Nephron (organoid): ENCODE data around the gene VWDE.

Experiments
- H3K27ac Mint-ChIP-seq, 3 experiments: 2 replicates each; pipeline ENCODE4 v1.8.0; 2020; ENCODE audit warnings: mixed read lengths in 3 of 3, mild to moderate bottlenecking in 2 of 3, moderate library complexity in 1 of 3
- H3K27me3 Mint-ChIP-seq: 2 replicates; pipeline ENCODE4 v1.8.0; 2021; ENCODE audit warnings: low read depth, mild to moderate bottlenecking, moderate library complexity, mixed read lengths
- H3K36me3 Mint-ChIP-seq: 2 replicates; pipeline ENCODE4 v1.8.0; 2020; ENCODE audit warnings: low read depth, mixed read lengths
- H3K4me1 Mint-ChIP-seq: 2 replicates; pipeline ENCODE4 v1.8.0; 2020; ENCODE audit warnings: mixed read lengths
- H3K4me3 Mint-ChIP-seq, 3 experiments: 2 replicates each; pipeline ENCODE4 v1.8.0; 2020; ENCODE audit warnings: mild to moderate bottlenecking in 3 of 3, mixed read lengths in 3 of 3, moderate library complexity in 2 of 3
- H3K9me3 Mint-ChIP-seq: 2 replicates; pipeline ENCODE4 v1.8.0; 2020; ENCODE audit warnings: mixed read lengths
- CTCF ChIP-seq, 3 experiments: fragments of 200-600 bp; sonication (generic); IDR thresholded peaks; one replicate each; pipeline ENCODE4 v1.5.0; 2021; ENCODE audit warnings: antibody characterized with exemption in 3 of 3; ENCODE audit not compliant: unreplicated experiment in 3 of 3

The VWDE gene

GRCh38 chr7:12436126-12436525 is 32.5 kb upstream of the VWDE start:
- H3K27me3 Mint-ChIP-seq = no peaks in the 10 kb centered on the region
- H3K4me1 Mint-ChIP-seq = no peaks in the 10 kb centered on the region
- H3K4me3 Mint-ChIP-seq = no peak overlapping the region
- TF ChIP-seq CTCF (IDR thresholded peaks at IDR 0.05; ENCODE audit: unreplicated experiment in 3 of 3) = no peak
- H3K27ac Mint-ChIP-seq = no peak overlapping the region
- no peaks in the 10 kb centered on the region for H3K36me3 Mint-ChIP-seq
- H3K9me3 Mint-ChIP-seq = no peaks in the 10 kb centered on the region

- peaks cover 15% of the 10 kb centered on the region for H3K9me3 Mint-ChIP-seq
- H3K4me3 Mint-ChIP-seq = no peak overlapping the region
- no peak overlapping the region for H3K27ac Mint-ChIP-seq
- H3K27me3 Mint-ChIP-seq = no peaks in the 10 kb centered on the region
- peak; percentile 44 to 62 (median 49) for TF ChIP-seq CTCF (IDR thresholded peaks at IDR 0.05; ENCODE audit: unreplicated experiment in 3 of 3)
- H3K4me1 Mint-ChIP-seq = no peaks in the 10 kb centered on the region
- H3K36me3 Mint-ChIP-seq = no peaks in the 10 kb centered on the region
These were observed 30.5 kb upstream of the VWDE start for GRCh38 chr7:12434012-12434642.

DNA sequence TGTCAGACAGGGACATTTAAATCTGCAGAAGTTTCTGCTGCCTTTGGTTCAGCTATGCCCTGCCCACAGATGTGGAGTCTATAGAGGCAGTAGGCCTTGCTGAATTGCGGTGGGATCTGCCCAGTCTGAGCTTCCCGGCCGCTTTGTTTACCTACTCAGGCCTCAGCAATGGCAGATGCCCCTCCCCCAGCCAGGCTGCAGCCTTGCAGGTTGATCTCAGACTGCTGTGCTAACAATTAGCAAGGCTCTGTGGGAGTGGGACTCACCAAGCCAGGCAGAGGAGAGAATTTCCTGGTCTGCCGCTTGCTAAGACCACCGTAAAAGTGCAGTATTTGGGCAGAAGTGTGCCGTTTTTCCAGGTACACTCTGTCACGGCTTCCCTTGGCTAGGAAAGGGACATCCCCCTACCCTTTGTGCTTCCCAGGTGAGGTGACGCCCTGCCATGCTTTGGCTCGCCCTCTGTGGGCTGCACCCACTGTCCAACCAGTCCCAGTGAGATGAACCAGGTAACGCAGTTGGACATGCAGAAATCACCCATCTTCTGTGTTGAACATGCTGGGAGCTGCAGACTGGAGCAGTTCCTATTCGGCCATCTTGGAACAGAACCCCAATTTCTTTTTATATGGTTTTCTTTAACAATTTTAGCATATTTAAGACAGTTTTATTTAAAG is 28.4 kb upstream of the VWDE start:
- no peak overlapping the region for H3K4me3 Mint-ChIP-seq
- peaks cover 31% of the 10 kb centered on the region for H3K9me3 Mint-ChIP-seq
- H3K36me3 Mint-ChIP-seq = peaks cover 5% of the 10 kb centered on the region
- no peak for TF ChIP-seq CTCF (IDR thresholded peaks at IDR 0.05; ENCODE audit: unreplicated experiment in 3 of 3)
- H3K27ac Mint-ChIP-seq = peak overlapping the region in 1 of 3 experiments; percentile 29
- no peaks in the 10 kb centered on the region for H3K4me1 Mint-ChIP-seq
- H3K27me3 Mint-ChIP-seq = no peaks in the 10 kb centered on the region

DNA sequence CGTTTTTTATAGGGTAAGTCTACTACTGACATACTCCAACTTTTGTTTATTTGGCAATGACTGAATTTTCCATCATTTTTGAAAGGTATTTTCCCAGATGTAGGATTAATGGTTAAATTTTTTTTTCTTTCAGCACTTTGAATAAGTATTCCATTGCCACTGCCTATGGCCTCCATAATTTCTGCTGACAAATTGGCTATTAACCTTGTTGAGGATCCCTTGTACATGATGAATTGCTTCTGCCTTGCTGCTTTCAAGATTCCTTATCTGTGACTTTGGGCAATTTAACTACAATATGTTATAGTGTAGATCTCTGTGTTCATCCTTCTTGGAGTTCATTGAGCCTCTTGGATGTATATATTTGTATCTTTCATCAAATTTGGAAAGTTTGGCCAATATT is 21.6 kb upstream of the VWDE start:
- peaks cover 34% of the 10 kb centered on the region for H3K9me3 Mint-ChIP-seq
- no peak overlapping the region for H3K27ac Mint-ChIP-seq
- H3K4me3 Mint-ChIP-seq = no peak overlapping the region
- H3K4me1 Mint-ChIP-seq = no peaks in the 10 kb centered on the region
- H3K36me3 Mint-ChIP-seq = peaks cover 5% of the 10 kb centered on the region
- no peaks in the 10 kb centered on the region for H3K27me3 Mint-ChIP-seq
- no peak for TF ChIP-seq CTCF (IDR thresholded peaks at IDR 0.05; ENCODE audit: unreplicated experiment in 3 of 3)

- Mint-ChIP-seq H3K36me3 (peaks cover 5% of the 10 kb centered on the region), H3K27ac (no peak overlapping the region), H3K4me1 (no peaks in the 10 kb centered on the region), H3K4me3 (no peak overlapping the region), H3K27me3 (no peaks in the 10 kb centered on the region), H3K9me3 (peaks cover 26% of the 10 kb centered on the region)
- no peak for TF ChIP-seq CTCF (IDR thresholded peaks at IDR 0.05; ENCODE audit: unreplicated experiment in 3 of 3)
These were observed 20.5 kb upstream of the VWDE start for GRCh38 chr7:12423997-12424745.
